ENCODE measurements around the gene MSI2. TPM values are rescaled to one million over a fixed set of nuclear protein-coding genes. Genes with fewer than 3 reads are reported as not detected.

MSI2 gene
- polyA plus RNA-seq, 1 of the 3 experiments (the other 2 are of a cell fraction), result 24.1 TPM

DNA sequence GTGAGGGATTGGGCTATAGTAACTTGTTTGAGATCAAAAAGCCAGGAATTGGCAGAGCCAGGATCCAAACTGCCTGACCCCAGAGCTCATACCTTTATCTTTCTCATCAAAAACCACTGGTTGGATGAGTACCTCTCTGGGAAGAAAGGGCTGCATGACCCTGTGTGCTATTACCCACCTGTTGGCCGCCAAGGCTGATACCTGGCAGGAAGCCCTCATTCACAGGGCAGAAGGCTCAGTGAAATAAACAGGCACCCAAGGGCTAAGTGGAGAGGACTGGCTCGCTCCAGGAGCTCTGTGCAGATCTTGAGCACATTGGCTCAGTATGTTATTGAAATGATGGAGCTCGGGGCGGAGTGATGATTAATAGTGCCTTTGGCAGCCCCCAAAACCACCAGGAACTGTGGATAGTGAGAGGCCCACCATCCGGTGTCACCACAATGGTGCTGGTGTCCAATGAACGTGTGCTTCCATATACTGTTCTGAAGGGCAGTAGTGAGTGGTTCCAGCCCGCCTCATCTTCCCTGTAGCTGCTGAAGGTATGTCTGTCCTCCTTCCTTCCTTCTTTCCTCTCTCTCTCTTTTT, 197.6 kb downstream of the MSI2 start (continued):
- TF ChIP-seq SMC3 (IDR thresholded peaks at IDR 0.05; ENCODE audit: low read depth, low read length), result no peak
- no peak for TF ChIP-seq RCOR1 (IDR thresholded peaks at IDR 0.05; ENCODE audit: low read length)
- TF ChIP-seq TEAD4 (IDR thresholded peaks at IDR 0.05; ENCODE audit: borderline replicate concordance, insufficient read depth), result no peak

DNA sequence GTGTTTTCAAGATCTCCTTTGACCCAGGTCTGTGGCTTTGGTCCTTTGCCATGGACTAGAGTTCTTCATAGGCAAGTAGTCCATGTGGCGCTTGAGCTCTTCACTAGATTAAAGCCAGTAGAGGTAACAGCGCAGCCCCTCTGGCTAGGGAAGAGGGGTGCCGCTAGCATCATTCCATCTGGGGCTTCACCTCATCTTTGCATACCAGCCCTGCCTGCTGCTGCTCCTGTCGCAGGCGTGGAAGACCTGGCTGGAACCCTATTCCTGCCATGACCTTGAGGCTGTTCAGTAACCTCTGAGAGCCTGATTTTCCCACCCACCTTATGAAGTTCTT, 198.4 kb downstream of the MSI2 start:
- H3K79me2 ChIP-seq (ENCODE audit: insufficient read depth), result no peaks in the 10 kb centered on the region
- no peaks in the 10 kb centered on the region for H4K20me1 ChIP-seq (ENCODE audit: insufficient read depth)
- no peaks in the 10 kb centered on the region for H3K9me2 ChIP-seq
- H3K36me3 ChIP-seq (replicated peaks in 1 of 2; ENCODE audit: control insufficient read depth in 1 of 2, insufficient read depth in 2 of 2, low read length in 1 of 2), result no peaks in the 10 kb centered on the region
- H3K9me3 ChIP-seq, result no peaks in the 10 kb centered on the region
- ChIA-PET POLR2A (interaction anchor here (0.8 to 1.4 kb wide), 3 partner anchors 9 to 52 kb away, joined by 3 to 5 read pairs (median 4); no protein-coding TSS in a partner anchor), CTCF (no interaction called here)
- TF ChIP-seq GABPA (IDR thresholded peaks at IDR 0.05; ENCODE audit: low read depth), result no peak
- TF ChIP-seq TEAD4 (IDR thresholded peaks at IDR 0.05; ENCODE audit: borderline replicate concordance, insufficient read depth), result no peak
- no peak for TF ChIP-seq RFX5 (IDR thresholded peaks at IDR 0.05; ENCODE audit: low read length)
- TF ChIP-seq, protein P1, sequence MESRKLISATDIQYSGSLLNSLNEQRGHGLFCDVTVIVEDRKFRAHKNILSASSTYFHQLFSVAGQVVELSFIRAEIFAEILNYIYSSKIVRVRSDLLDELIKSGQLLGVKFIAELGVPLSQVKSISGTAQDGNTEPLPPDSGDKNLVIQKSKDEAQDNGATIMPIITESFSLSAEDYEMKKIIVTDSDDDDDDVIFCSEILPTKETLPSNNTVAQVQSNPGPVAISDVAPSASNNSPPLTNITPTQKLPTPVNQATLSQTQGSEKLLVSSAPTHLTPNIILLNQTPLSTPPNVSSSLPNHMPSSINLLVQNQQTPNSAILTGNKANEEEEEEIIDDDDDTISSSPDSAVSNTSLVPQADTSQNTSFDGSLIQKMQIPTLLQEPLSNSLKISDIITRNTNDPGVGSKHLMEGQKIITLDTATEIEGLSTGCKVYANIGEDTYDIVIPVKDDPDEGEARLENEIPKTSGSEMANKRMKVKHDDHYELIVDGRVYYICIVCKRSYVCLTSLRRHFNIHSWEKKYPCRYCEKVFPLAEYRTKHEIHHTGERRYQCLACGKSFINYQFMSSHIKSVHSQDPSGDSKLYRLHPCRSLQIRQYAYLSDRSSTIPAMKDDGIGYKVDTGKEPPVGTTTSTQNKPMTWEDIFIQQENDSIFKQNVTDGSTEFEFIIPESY (IDR thresholded peaks at IDR 0.05; ENCODE audit: borderline replicate concordance, low read depth), result no peak
- TF ChIP-seq, protein P2, sequence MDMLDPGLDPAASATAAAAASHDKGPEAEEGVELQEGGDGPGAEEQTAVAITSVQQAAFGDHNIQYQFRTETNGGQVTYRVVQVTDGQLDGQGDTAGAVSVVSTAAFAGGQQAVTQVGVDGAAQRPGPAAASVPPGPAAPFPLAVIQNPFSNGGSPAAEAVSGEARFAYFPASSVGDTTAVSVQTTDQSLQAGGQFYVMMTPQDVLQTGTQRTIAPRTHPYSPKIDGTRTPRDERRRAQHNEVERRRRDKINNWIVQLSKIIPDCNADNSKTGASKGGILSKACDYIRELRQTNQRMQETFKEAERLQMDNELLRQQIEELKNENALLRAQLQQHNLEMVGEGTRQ (IDR thresholded peaks at IDR 0.05; ENCODE audit: borderline replicate concordance, low read depth, low read length), result no peak
- no peak for TF ChIP-seq RAD21 (IDR thresholded peaks at IDR 0.05; ENCODE audit: low read length)
- TF ChIP-seq POLR2AphosphoS5 (IDR thresholded peaks at IDR 0.05; ENCODE audit: low read depth, low read length), result no peak
- TF ChIP-seq RCOR1 (IDR thresholded peaks at IDR 0.05; ENCODE audit: low read length), result no peak
- TF ChIP-seq TCF12 (IDR thresholded peaks at IDR 0.05), result no peak
- TF ChIP-seq, protein P3, sequence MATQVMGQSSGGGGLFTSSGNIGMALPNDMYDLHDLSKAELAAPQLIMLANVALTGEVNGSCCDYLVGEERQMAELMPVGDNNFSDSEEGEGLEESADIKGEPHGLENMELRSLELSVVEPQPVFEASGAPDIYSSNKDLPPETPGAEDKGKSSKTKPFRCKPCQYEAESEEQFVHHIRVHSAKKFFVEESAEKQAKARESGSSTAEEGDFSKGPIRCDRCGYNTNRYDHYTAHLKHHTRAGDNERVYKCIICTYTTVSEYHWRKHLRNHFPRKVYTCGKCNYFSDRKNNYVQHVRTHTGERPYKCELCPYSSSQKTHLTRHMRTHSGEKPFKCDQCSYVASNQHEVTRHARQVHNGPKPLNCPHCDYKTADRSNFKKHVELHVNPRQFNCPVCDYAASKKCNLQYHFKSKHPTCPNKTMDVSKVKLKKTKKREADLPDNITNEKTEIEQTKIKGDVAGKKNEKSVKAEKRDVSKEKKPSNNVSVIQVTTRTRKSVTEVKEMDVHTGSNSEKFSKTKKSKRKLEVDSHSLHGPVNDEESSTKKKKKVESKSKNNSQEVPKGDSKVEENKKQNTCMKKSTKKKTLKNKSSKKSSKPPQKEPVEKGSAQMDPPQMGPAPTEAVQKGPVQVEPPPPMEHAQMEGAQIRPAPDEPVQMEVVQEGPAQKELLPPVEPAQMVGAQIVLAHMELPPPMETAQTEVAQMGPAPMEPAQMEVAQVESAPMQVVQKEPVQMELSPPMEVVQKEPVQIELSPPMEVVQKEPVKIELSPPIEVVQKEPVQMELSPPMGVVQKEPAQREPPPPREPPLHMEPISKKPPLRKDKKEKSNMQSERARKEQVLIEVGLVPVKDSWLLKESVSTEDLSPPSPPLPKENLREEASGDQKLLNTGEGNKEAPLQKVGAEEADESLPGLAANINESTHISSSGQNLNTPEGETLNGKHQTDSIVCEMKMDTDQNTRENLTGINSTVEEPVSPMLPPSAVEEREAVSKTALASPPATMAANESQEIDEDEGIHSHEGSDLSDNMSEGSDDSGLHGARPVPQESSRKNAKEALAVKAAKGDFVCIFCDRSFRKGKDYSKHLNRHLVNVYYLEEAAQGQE (IDR thresholded peaks at IDR 0.05; ENCODE audit: low read depth, low read length), result no peak
- no peak for TF ChIP-seq TAF1 (IDR thresholded peaks at IDR 0.05; ENCODE audit: borderline replicate concordance, low read depth, low read length)
- no peak for TF ChIP-seq SIN3A (IDR thresholded peaks at IDR 0.05; ENCODE audit: borderline replicate concordance, low read depth, low read length)
- TF ChIP-seq, protein P4, sequence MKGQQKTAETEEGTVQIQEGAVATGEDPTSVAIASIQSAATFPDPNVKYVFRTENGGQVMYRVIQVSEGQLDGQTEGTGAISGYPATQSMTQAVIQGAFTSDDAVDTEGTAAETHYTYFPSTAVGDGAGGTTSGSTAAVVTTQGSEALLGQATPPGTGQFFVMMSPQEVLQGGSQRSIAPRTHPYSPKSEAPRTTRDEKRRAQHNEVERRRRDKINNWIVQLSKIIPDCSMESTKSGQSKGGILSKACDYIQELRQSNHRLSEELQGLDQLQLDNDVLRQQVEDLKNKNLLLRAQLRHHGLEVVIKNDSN (IDR thresholded peaks at IDR 0.05; ENCODE audit: borderline replicate concordance, low read depth), result no peak
- TF ChIP-seq, protein P5, sequence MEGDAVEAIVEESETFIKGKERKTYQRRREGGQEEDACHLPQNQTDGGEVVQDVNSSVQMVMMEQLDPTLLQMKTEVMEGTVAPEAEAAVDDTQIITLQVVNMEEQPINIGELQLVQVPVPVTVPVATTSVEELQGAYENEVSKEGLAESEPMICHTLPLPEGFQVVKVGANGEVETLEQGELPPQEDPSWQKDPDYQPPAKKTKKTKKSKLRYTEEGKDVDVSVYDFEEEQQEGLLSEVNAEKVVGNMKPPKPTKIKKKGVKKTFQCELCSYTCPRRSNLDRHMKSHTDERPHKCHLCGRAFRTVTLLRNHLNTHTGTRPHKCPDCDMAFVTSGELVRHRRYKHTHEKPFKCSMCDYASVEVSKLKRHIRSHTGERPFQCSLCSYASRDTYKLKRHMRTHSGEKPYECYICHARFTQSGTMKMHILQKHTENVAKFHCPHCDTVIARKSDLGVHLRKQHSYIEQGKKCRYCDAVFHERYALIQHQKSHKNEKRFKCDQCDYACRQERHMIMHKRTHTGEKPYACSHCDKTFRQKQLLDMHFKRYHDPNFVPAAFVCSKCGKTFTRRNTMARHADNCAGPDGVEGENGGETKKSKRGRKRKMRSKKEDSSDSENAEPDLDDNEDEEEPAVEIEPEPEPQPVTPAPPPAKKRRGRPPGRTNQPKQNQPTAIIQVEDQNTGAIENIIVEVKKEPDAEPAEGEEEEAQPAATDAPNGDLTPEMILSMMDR (IDR thresholded peaks at IDR 0.05), result no peak
- no peak for TF ChIP-seq RXRA (IDR thresholded peaks at IDR 0.05; ENCODE audit: borderline replicate concordance, low read depth)
- no peak overlapping the region for H3K9ac ChIP-seq
- H2AFZ ChIP-seq (ENCODE audit: low read depth), result no peak overlapping the region
- 100% methylated on average over 5 of the region's 5 CpGs for WGBS (ENCODE audit: low lambda C conversion rate)
- H3F3A ChIP-seq (replicated peaks; ENCODE audit: insufficient read depth), result no peaks in the 10 kb centered on the region
- peaks cover 11 to 16% of the 10 kb centered on the region in 2 experiments; a peak in 2 of 4 replicates for H3K4me1 ChIP-seq (ENCODE audit: control insufficient read depth in 1 of 2, insufficient read depth in 2 of 2, low read depth in 1 of 2, low read length in 1 of 2)
- no peak overlapping the region for H3K4me3 ChIP-seq (ENCODE audit: low read depth in 2 of 2, low read length in 1 of 2)
- H3K27ac ChIP-seq (ENCODE audit: low read depth in 2 of 2, low read length in 1 of 2), result no peak overlapping the region
- no peak overlapping the region for H3K4me2 ChIP-seq
- H3K27me3 ChIP-seq (ENCODE audit: insufficient read depth), result no peaks in the 10 kb centered on the region
- DNase-seq, result no peak
